A549 (cell line): ENCODE data around the gene PGM1.

ENCODE experiments used
- CHD2 ChIP-seq: fragments of 150-350 bp; IDR thresholded peaks from 2 replicates; pipeline ENCODE4 v1.6.1; 2014; ENCODE audit warnings: low read length; ENCODE audit not compliant: partially characterized antibody
- CTCF ChIP-seq: fragments of >200 bp; sonication (Bioruptor Twin); formaldehyde crosslinking; IDR thresholded peaks from 3 replicates; pipeline ENCODE4 v1.5.1; 2016
- PBX3 ChIP-seq: IDR thresholded peaks from 2 replicates; pipeline ENCODE4 v1.6.1; 2012
- POLR2A ChIP-seq: IDR thresholded peaks from 2 replicates; pipeline ENCODE4 v1.6.1; 2012; ENCODE audit warnings: mild to moderate bottlenecking, low read length
- REST ChIP-seq: fragments of 200-600 bp; sonication (generic); IDR thresholded peaks from 2 replicates; pipeline ENCODE4 v1.6.1; 2016; ENCODE audit warnings: antibody characterized with exemption, mild to moderate bottlenecking, moderate library complexity
- TP53 ChIP-seq: fragments of 250-450 bp; sonication (Bioruptor Pico); IDR thresholded peaks from 2 replicates; pipeline ENCODE4 v1.5.0; 2021; ENCODE audit warnings: mild to moderate bottlenecking, moderate library complexity

GRCh38 chr1:63563745-63564144, 29.5 kb upstream of the PGM1 start:
- no peak for TF ChIP-seq REST
- TF ChIP-seq CHD2: no peak
- no peak for TF ChIP-seq CTCF
- TF ChIP-seq TP53 (CRISPR knock-in tag): no peak
- no peak for TF ChIP-seq POLR2A
- TF ChIP-seq PBX3: no peak
